GM19240 (cell line): Measurements from ENCODE around the gene TREM1.

Source experiments
- DNase-seq: peaks from one replicate; pipeline ENCODE4 v3.0.0; 2011; ENCODE audit warnings: low spot score; ENCODE audit not compliant: insufficient read length

The TREM1 gene

DNA sequence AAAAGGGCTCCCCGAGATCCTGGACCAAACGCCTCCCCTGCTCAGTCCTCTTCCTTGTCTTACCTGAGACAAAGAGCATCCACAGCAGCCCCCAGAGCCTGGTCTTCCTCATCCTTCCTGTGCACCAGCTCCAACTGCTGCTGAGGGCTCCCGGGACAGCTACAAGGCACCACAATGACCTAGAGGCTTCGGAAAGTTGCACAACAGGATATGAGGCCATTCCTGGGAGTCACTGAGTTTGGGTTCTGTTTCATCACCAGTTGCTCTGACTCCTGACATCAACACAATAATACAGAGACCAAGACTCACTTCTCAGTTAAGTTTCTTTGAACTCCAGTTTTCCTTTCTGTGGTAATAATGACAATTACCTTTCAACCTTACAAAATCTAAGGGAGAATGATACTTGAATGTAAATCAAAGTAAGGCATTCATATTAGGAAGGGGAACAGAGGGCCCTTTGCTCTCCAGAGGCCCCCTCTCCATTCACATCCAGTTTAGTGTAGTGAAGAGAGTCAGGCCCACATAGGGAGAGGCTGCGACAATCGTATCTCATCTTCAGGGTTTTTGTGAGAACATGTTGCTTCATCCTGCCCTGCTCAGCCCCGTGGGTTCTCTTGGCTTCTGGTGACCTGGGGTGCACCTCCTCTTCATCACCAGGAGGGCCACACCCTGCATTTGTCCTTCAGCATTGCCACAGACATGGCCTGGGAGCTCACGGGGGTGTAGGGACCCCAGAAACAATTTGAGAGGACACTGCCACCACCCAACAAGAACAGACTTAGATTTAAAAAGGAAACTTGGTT is at the start of gene TREM1:
Gene TREM1, minus strand, starts transcription at position 139 of the 803 bp plus-strand sequence. Its CDS starts 27 bp downstream, at position 112.
- DNase-seq = no peak

GRCh38 chr6:41335943-41336342 is 49.5 kb upstream of the TREM1 start:
- no peak for DNase-seq

DNA sequence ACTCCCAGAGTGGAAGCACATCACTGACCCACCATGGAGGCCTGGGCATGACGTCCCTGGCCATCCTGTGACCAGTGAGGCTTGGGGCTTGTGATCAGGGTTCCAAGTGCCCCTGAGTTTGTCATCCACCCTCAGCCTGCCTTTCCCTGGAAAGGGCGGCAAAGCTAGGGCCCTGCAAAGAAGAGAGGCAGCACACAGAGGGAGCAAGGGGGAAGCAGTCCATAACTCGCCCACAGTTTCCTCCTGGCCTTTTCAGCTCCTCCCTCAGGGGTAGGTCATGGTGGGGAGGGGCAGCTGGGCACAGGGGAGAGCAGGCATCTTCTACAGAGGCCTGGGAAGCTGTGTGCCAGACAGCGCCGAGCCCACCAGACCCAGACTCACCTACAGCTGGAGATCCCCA is 48.8 kb upstream of the TREM1 start, which contains the start of gene NCR2:
Gene NCR2, plus strand, starts transcription at position 313 of the 400 bp plus-strand sequence. CDS start 269 bp downstream, outside the sequence.
- no peak for DNase-seq

DNA sequence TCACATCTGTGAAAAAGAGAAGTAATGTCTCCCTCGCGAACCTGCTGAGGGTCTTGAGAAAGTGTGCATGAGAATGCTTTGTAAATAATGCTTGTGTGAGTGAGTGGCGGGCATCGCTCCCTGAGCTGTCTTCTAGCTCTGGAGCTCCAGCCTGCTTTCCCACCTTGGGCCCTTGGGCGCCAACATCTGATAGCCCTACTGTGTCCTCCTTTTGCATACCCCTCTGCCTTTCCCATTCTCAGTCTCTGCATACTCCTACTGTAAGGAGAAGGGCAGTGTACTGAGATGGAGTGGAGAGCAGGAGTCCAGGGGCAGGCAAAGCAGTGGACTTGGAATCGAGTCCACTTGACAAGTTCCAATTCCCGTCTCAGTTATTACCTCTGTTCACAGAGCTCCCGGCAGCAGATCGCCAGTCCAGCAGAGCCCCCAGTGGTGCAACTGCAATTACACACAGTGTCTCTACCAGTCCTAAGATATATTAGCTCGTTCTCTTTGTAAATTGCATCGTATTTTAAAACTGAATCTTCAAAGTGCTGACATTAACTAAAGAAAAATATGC is 48.1 kb upstream of the TREM1 start:
- no peak for DNase-seq

DNA sequence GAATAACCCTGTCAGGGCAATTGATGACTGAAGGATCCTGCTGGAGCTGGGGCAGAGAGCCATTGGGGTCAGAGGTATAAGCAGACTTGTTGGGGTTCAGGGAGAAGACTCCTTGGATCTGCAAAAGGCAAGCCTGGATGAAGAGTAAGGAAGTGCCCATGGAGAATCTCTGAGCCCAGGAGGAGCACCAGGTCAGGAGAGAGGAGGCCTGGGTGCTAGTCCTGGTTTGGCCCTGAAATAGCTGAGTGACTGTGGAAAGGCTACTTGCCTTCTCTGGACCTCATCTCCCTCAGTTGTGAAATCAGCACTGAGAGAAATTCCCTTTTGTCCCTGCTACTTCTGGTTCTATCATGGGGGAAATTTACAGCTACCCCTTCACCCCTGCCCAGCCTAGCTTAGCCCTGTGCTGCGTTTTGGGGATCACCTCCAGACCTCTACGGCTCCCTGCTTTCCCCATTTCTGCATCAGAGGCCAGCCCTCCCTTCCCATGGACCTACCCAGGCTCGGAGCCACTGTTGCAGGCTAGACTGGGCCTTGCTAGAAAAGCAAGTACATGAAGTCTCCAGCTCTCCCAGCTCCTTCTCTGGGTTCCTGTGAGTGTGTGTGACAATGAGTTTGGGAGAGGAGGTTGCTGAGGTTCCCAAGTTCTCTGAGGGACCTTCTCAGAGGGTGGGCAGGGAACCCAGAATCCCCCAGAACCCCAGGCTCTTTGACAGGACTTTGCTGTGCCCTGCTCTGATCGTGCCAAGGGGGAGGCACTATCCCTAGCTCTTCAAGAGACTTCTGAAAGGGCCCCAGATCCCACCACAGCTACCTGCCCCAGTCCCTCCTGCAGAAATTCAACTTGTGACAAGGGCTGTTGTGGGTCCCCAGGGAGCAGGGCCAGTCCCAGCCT is 46.6 kb upstream of the TREM1 start:
- DNase-seq = no peak

DNA sequence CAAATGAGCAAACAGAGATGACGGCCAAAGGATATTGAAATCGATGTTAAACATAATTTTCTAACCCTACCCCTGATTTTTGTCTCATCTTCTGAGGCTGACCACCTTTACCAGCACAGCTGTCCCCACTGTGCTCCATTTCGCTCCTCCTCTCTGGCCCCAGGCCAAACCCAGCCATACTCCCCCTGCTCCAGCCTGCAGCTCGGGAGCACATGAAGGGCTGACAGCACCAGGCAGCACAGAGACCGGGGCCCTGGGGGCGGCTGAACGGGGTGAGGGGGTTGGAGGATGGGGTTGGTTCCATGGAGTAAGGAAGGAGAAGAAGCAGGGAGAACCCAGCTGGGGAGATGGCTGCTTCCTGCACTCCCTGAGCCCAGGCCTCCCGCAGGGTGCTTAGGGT is 45.8 kb upstream of the TREM1 start:
- DNase-seq = no peak

GRCh38 chr6:41331401-41332150 is 45.1 kb upstream of the TREM1 start:
- DNase-seq = no peak

DNA sequence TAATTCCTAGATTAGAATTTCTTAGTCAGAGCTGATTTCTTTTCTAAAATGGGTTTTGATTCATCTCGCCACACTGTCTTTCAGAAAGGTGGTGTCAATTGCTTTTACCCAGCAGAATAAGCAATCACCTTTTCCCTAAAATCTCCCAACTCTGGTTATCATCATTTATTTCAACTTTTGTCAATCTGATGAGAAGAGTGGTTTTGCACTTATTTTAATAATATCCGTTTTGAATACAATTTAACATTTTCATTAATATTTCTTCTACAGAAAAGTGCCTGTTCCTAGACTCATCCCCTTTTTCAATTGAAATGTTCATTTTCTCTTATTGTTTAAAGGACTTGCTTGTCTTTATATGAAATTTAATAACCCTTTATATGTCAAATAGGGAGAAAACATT is 40.7 kb upstream of the TREM1 start:
- DNase-seq = no peak

GRCh38 chr6:41326092-41326491 is 39.6 kb upstream of the TREM1 start:
- DNase-seq = no peak

- no peak for DNase-seq
Observed at GRCh38 chr6:41325446-41326066, 39.1 kb upstream of the TREM1 start.

- DNase-seq = no peak
Observed at GRCh38 chr6:41321183-41321582, 34.7 kb upstream of the TREM1 start.

GRCh38 chr6:41318654-41319565 is 32.4 kb upstream of the TREM1 start:
- peak; percentile 54 for DNase-seq

- DNase-seq = no peak
Observed at GRCh38 chr6:41318261-41318653, 31.8 kb upstream of the TREM1 start.

DNA sequence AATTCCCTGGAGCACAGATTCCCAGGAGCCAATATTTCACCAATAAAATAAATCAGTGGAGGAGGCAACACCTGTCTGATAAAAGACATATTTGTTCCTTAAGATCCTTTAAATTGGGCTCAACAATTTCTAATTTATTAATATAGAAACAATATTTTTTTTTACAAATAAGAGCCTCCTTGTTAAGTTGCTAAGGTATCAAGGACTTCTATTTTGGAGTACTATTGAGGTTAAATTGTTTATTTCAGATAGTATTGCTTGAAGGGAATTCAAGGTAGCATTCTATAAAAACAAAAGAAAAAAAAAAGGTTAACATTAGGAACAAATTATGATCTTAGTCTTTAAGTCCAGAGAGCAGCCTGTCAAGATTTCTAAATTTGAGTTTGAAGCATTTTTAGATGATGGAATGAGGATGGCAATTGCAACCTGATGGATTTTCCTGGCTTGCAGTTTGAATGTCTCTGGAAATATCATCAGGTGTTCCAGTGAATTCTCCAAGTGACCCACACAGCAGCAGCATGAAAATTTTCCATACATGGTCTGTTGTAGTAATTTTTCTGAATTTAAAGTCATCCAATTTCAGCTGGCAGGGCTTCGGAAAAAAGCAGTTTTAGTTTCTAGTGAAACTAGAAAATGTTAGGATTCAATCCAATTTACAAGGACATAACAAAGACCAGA is 29.6 kb upstream of the TREM1 start:
- DNase-seq = no peak

DNA sequence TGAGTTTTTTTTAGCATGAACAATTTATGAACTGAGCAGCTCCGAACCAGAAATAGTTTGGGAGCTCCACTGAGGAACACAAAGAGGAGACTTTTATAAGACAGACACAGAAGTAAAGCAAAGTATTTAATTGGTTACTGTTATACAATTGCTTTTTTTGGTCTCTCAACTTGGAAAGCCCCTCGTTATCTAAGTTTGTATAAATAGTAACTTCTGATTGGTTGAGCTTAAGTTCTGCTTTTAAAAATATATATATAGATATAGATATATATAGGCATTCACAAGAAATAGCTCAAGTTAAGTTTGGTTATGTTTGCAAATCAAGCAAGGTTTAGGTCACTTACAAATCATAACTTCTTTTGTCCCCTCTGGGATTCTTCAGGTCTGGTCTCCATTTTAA is 28.7 kb upstream of the TREM1 start:
- DNase-seq = no peak

DNA sequence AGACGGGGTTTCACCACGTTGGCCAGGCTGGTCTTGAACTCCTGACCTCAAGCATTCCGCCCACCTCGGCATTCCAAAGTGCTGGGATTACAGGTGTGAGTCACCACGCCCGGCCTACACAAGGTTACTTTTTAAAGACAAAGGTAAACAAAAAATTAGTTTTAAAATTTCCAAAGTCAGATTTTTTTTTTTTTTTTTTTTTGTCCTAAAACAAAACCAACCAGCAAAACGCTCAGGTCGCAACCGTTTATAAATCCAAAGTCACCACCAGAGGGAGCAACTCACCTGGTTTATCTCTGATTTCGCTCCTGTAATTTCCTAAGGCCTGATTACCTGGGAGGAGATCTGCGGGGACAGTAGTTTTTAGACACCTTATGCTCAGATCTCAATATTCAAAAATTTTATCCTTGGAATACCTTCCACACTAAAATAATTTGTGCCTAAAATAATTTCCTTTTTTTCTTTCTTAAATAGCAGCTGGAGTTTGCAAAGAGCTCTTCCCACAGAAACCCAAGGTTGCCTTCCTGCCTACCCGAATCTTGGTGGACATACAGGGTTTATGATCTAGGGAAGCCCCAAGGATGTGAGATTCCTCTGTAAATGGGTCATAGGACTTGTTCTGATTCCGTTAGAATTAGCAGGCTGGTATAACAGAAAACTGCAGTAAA is 19.8 kb upstream of the TREM1 start:
- peak; percentile 12 for DNase-seq

GRCh38 chr6:41302638-41303037 is 16.2 kb upstream of the TREM1 start:
- no peak for DNase-seq

GRCh38 chr6:41298785-41299502 is 12.5 kb upstream of the TREM1 start:
- no peak for DNase-seq
